ENCODE results near the gene VAV2.

Gene VAV2

GRCh38 chr9:133804199-133804598 is 187.9 kb downstream of the VAV2 start:
- ChIA-PET POLR2A (ENCODE audit: low non-redundant PET) (no interaction called here), CTCF (interaction anchor here (0.5 to 2.0 kb wide), 6 partner anchors 11 to 619 kb away, joined by 3 to 6 read pairs (median 3); no protein-coding TSS in a partner anchor)
- peak overlapping the region; percentile 63 for H3K27ac ChIP-seq
- TF ChIP-seq, protein P1, sequence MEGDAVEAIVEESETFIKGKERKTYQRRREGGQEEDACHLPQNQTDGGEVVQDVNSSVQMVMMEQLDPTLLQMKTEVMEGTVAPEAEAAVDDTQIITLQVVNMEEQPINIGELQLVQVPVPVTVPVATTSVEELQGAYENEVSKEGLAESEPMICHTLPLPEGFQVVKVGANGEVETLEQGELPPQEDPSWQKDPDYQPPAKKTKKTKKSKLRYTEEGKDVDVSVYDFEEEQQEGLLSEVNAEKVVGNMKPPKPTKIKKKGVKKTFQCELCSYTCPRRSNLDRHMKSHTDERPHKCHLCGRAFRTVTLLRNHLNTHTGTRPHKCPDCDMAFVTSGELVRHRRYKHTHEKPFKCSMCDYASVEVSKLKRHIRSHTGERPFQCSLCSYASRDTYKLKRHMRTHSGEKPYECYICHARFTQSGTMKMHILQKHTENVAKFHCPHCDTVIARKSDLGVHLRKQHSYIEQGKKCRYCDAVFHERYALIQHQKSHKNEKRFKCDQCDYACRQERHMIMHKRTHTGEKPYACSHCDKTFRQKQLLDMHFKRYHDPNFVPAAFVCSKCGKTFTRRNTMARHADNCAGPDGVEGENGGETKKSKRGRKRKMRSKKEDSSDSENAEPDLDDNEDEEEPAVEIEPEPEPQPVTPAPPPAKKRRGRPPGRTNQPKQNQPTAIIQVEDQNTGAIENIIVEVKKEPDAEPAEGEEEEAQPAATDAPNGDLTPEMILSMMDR (conservative IDR thresholded peaks at IDR 0.05; ENCODE audit: low read depth), result no peak
- no peak for DNase-seq (ENCODE audit: low spot score)

DNA sequence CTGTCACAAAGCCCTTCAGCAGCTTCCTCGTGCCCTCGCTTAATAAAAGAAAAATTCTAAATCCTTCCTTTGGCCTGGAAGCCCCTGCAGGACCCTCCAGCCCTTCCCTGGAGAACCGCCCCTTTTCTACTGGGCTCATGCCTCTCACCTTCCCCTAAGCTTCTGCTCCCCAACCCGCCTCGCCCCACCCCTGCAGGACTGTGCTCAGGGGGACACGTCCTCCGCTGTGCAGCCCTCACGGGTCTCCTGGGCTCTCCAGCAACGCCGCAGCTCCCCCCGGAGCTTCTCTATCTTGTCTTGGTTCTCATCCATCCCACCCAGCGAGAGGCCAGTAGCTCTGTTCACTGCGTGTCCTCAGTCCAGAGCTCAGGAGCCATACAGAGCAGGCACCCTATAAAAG is 188.4 kb downstream of the VAV2 start:
- TF ChIP-seq, protein P1 (conservative IDR thresholded peaks at IDR 0.05; ENCODE audit: low read depth), result no peak
- DNase-seq (ENCODE audit: low spot score), result no peak
- CTCF ChIA-PET, result interaction anchor here (0.6 to 2.0 kb wide), 4 partner anchors 10 to 439 kb away, joined by 3 to 6 read pairs (median 4); no protein-coding TSS in a partner anchor
- H3K27ac ChIP-seq, result peak overlapping the region; percentile 63
- POLR2A ChIA-PET (ENCODE audit: low non-redundant PET), result no interaction called here

GRCh38 chr9:133803028-133803585 is 189.0 kb downstream of the VAV2 start:
- TF ChIP-seq, protein P1 (conservative IDR thresholded peaks at IDR 0.05; ENCODE audit: low read depth), result no peak
- ChIA-PET POLR2A (ENCODE audit: low non-redundant PET) (no interaction called here), CTCF (interaction anchor here (0.6 to 2.0 kb wide), 4 partner anchors 10 to 345 kb away, joined by 3 to 6 read pairs (median 5); no protein-coding TSS in a partner anchor)
- no peak for DNase-seq (ENCODE audit: low spot score)
- H3K27ac ChIP-seq, result peak overlapping the region; percentile 63

GRCh38 chr9:133801739-133802138 is 190.4 kb downstream of the VAV2 start:
- CTCF ChIA-PET, result no interaction called here
- POLR2A ChIA-PET (ENCODE audit: low non-redundant PET), result no interaction called here
- TF ChIP-seq, protein P1 (conservative IDR thresholded peaks at IDR 0.05; ENCODE audit: low read depth), result no peak
- H3K27ac ChIP-seq, result peak overlapping the region; percentile 63
- DNase-seq (ENCODE audit: low spot score), result no peak

- POLR2A ChIA-PET (ENCODE audit: low non-redundant PET), result no interaction called here
- CTCF ChIA-PET, result interaction anchor here (1.4 kb wide), 1 partner anchor 193 kb away, joined by 10 read pairs; no protein-coding TSS in a partner anchor
- TF ChIP-seq, protein P1 (conservative IDR thresholded peaks at IDR 0.05; ENCODE audit: low read depth), result no peak
- no peak for DNase-seq (ENCODE audit: low spot score)
- peak overlapping the region; percentile 63 for H3K27ac ChIP-seq
These were observed 191.9 kb downstream of the VAV2 start for GRCh38 chr9:133800266-133800665.

GRCh38 chr9:133799716-133800115 is 192.4 kb downstream of the VAV2 start:
- no peak for DNase-seq (ENCODE audit: low spot score)
- ChIA-PET CTCF (interaction anchor here (1.4 kb wide), 1 partner anchor 194 kb away, joined by 10 read pairs; no protein-coding TSS in a partner anchor), POLR2A (ENCODE audit: low non-redundant PET) (no interaction called here)
- H3K27ac ChIP-seq, result peak overlapping the region; percentile 63
- TF ChIP-seq, protein P1 (conservative IDR thresholded peaks at IDR 0.05; ENCODE audit: low read depth), result no peak

Measured in RWPE1 (cell line).